Fibroblast of skin of right quadriceps (primary cell): ENCODE data around the gene VTI1B.
A peak's percentile ranks its signal among the peaks of the same experiment; 100 is the strongest.

Experiments
- DNase-seq: peaks from one replicate; pipeline ENCODE4 v3.0.0-alpha.2; 2013

VTI1B gene

DNA sequence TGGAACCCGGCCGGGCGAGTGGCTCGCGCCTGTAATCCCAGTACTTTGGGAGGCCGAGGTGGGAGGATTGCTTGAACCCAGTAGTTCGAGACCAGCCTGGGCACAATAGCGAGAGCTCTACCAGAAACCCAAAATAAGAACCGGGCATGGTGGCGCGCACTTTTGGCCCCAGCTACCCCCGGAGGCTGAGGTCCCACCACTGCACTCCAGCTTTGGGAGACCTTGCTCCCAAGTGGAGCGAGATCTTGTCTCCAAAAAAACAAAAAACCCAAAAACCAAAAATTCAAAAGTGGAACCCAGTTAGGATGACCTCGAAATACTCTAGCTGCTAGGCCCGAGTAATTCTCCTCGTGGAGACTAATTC lies 769 bp upstream of the VTI1B start:
- DNase-seq: no peak

DNA sequence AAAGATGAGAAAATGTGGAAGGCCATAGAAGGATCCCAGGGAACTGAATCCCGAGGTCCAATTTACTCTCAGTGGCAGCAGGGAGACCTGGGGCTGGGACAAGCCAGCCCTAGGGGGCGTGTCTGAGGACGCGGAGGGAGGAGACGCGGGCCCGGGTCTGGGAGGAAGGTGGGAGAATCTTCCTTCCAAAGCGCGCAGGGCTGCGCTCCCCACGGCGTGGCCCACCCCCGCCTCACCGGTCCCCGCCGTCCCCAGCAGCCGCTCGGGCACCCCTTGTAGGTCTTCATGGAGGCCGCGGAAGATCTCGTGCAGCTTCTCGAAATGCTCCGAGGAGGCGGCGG lies 323 bp downstream of the VTI1B start:
- DNase-seq: peak; percentile 56

DNA sequence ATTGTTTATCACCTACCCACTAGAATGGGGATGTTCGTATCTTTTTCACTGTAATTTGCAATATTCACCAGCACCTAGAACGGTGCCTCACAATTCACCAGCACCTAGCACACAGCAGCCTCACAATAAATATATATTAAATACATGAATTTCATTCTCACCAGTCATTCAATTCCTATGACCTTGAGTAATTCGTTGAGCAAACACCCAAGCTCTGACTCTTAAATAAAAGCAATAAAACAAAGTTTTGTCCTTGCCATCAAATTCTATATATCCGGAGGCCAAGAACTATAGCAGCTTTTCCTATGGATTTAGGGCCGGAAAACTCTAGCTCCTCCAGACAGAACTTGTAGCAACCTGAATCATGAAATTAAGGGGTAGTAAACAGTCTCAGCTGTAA lies 981 bp downstream of the VTI1B start:
- DNase-seq: peak; percentile 18

DNA sequence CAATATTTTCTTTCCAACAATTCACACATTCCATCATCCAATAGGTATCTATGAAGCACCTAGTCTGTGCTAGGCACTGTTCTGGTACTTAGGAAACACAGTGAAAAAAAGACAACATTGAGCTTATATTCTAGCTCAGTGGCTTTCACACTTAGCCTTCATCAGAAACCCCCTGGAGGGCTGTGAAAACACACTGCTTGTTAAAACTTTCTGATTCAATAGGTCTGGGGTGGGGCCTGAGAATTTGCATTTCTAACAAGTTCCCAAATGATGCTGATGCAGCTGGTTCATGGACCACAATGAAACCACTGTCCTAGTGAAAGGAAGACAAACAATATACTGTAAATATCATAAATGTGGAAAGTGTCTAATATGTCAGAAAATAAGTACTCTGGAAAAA lies 5.9 kb downstream of the VTI1B start:
- no peak for DNase-seq

DNA sequence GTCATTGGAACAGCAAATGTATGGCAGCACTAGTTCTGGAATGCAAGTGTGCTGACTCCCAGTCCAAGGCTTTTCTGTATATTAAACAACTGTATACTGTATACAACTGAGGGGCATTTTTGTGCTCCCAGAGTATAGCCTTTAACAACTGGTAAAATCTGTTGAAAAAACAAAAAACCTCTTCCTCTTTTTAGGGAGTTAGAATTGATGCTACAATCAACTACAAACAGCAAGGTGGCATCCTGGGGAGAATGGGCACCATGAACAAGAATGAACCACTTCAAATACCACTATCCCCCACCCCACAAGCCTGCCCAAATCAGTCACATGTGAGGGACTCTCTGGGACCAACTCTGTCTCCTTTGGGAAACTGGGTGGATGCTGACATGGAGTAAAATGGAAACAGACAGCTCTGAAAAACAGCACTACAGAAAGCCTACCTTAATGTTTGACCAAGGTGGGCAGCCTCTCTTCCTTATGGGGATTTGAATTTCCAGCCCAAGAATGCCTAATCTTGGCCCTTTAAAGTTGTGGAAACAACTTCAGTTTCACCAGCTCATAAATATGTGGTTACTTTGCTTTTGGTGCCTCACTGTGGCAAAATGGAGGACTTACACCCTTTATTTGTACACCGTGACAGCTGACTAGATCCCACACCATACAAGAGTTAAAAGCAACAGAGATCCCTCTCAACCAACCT lies 7.5 kb downstream of the VTI1B start:
- peak; percentile 66 for DNase-seq

DNA sequence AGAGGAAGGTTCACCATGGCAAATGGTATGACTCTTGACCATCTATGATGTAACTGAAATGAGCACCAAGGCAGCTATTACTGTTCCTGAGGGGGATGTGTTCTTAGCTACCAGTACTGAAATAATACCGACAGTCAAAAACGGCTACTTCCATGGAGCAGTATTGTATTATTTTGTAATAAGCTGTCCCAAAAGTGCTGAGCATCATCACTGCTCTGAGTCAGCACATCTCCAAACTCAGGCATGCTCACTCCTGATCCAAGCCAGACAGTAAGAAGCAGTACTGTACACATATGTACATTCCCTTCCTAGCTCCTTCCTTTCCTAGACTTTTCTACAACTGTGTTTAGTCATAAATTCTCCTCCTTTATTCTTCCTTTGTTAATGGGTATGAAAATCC lies 8.6 kb downstream of the VTI1B start:
- peak; percentile 63 for DNase-seq

DNA sequence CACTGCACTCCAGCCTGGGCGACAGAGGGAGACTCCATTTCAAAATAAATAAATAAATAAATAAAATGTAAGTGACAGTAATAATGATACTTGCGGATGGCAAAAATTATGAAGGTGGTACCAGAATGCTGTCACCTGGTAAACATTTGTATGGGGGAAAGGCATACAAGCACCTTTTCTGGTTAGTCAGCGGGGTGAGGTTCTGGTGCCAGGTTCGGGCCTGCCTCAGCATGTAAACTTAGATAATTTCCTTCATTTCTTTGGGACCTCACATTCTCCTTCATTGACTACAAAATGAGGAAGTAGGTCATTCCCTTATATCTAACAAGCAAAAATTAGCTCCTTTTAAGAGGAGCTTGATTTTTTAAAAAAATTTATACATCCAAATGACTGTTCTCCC lies 10.8 kb downstream of the VTI1B start:
- no peak for DNase-seq

DNA sequence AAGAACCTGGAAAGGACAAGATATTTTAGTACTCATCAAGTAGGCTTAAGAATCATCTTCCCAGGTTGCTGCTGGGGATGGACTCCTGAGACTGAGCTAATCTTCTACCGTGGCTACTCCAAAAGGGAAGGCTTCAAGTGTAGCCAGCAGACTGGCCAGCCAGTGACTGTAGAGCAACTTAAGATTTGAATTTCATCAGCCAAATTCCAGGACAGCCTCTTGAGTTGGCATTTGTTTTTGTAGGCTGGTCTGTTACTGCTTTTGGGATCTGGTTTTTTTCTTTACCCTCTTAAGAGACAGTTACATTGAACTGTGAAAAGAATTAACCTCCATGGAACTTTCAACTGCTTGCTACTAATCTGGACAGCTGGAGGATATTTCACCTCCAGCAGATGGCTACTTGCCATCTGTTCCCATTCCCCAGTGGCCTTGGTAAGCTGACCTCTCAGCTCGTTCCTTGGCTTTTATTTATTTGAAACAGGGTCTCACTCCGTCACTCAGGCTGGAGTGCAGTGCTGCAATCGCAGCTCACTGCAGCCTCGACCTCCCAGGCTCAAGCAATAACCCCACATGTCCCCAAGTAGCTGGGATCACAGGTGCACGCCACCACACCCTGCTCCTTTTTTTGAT lies 20.7 kb downstream of the VTI1B start:
- DNase-seq: peak; percentile 62

DNA sequence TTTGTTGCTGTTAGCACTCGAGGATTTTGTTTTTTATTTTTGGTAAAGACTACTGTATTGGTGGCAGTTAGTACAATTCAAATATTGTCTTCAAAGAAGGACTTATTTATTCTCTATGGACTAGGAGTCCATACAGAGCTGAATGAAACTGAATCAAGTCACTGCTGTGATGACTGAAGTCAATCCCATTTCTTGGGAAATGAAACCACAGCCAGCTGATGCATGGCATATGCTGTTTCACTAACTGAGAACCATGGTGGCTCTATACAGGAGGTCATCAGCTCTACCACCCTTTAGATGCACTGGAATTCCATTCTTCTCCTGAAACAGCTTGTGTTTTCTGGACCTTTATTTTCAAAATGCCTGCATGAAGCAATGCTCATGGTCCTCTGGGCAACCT lies 22.2 kb downstream of the VTI1B start:
- DNase-seq: no peak

DNA sequence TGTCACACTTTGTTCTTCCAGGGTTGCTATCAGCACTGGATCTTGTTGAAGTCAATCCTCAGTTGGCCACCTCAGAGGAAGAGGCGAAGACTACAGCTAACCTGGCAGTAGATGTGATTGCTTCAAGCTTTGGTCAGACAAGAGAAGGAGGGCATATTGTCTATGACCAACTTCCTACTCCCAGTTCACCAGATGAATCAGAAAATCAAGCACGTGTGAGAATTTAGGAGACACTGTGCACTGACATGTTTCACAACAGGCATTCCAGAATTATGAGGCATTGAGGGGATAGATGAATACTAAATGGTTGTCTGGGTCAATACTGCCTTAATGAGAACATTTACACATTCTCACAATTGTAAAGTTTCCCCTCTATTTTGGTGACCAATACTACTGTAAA lies 23.7 kb downstream of the VTI1B start:
- peak; percentile 74 for DNase-seq

DNA sequence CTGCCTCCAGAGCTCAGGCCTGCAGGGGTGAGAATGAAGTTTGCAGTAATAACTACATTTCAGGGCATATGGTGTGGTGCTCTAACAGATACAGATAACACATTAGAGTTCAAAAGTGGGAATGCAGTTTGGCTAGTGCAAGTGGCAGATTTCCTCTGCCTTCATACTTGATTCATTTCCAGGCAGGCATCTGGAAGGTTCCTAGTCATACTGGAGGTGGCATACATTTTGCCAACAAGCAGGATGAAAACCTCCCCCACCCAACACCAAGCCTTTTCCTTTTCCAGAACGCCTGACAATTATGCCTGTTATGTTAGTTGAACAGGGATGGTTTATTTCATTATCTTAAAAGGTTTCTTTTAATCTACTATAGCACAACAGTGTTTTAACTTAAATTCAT lies 24.3 kb downstream of the VTI1B start:
- DNase-seq: no peak

DNA sequence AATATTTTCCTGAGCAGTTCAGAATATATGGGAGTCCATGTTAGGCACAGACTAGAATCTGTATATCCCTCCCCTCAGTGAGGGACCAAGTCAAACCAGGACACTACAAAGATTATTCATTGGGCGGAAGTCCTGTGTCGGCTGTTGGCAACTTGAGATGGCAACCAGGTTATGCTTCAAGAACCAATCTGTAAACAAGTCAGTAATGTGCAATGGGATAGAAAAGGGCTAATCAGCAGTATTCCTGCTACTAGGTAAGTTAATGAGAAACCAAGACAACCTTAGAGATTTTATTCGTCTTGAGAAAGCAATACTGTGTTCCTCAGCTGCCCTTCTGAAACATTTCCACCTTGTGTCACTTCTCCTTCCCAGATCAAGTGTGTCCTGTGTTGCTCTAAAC lies 28.3 kb downstream of the VTI1B start:
- DNase-seq: no peak

DNA sequence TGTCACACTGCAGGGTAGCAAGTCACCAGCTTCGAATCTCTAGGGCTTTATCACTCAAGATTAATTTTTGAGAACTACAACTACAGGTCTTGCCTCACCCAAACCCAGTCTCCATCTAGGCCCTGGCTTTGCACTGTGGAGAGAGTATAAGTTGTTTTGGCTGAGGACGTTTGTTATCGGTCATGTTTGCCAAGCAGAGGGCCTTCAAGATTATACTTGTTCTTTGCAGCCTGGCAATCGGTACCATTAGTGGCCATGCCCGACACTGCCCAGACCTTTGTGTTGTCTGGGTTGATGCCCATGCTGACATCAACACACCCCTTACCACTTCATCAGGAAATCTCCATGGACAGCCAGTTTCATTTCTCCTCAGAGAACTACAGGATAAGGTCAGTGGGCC lies 29.0 kb downstream of the VTI1B start:
- no peak for DNase-seq

DNA sequence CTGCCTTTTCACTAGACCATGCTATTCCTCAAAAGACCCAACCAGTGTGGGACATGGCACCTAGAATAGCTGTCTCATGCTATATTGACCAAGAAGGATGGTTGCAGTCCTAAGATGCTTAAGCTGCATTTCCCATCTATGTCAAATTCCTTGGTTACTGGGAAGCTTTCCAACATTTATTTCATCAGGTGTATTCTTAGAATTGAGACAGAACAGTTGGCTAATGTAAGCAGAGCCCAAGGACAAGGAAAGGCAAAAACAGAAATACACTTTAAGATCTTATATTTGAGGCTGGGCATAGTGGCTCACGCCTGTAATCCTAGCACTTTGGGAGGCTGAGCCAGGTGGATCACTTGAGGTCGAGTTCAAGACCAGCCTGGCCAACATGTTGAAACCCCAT lies 30.0 kb downstream of the VTI1B start:
- DNase-seq: no peak

DNA sequence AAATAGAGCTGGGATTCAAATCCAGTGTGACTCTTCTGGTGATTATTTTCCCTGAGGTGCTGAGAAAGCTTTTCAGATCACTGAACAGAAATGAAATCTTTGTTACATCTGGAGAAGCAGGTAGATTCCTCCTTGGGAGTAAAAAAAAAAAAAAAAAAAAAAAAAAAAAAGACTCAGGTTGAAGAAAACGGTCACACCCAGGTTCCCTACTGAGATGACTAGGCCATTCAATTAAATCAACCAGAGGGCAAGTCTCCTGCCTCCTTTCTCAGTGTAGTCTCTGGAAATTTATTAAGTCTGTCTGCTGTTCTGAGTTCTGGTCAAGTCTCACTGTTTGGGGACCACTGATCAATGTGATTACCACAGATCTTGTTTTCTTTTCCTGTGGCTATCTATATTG lies 30.7 kb downstream of the VTI1B start:
- DNase-seq: no peak

DNA sequence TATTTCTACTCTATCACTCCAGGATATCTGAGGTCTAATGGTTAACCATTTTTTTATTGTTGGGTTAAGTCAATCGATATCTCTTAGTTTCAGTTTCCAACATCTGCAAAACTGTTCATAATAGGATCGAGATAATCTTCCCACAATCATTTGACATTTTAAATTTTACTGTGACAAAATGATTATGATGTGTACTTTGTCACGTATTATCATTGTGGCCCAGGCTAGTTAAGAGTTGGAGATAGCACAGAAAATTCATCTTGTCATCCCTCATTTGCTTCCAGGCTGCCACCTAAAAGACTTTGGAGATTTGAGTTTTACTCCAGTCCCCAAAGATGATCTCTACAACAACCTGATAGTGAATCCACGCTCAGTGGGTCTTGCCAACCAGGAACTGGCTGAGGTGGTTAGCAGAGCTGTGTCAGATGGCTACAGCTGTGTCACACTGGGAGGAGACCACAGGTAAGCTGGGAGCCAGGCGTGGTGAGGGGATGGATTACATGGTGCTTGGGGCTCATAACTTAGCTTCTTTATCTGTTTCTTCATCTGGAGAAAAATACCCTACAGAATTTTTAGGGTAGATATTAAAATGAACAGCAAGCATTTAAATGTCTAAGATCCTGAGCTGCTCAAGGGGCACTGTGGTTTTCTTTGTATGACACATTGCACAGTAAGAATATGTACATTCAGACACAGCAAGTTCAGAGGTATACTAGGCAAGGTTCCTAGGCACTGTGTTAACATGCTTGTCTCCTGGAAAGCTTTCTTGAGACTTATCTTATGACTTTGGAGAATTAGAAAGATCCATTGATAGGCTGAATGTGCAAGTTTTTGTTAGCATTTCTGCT lies 32.3 kb downstream of the VTI1B start:
- DNase-seq: no peak

DNA sequence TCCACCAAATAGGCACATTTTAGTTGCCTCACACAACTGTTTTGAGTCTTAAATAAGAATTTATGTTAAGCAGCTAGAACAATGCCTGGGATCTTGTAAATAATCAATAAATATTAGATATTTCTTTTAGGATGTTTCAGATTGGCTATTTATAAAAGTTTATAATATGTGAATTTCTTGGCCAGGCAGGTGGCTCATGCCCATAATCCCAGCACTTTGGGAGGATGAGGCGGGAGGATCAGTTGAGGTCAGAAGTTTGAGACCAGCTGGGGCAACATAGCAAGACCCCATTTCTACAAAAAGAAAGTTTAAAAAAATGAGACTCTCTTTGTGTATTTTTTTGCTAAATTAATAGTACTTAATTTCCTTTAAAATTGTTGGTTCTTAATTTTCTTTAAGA lies 33.0 kb downstream of the VTI1B start:
- no peak for DNase-seq

DNA sequence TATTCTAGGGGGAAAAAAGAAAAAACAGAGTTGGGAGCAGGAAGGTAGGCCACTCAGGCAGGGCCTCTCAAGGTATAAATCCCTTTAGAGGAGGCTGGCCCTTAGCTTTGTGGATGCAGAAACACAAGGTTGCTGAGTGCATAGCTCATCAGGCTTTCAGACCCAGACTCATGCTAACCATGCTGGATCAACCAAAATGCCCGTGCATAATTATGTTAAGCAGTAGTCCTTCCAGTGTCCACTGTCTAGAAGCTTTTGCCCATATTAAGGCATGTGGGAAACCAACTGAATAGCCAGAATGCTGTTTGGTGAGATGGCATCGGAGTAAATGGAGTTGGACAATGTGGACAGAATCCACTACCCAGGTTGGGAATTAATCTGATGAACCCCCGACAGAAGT lies 35.8 kb downstream of the VTI1B start:
- no peak for DNase-seq

DNA sequence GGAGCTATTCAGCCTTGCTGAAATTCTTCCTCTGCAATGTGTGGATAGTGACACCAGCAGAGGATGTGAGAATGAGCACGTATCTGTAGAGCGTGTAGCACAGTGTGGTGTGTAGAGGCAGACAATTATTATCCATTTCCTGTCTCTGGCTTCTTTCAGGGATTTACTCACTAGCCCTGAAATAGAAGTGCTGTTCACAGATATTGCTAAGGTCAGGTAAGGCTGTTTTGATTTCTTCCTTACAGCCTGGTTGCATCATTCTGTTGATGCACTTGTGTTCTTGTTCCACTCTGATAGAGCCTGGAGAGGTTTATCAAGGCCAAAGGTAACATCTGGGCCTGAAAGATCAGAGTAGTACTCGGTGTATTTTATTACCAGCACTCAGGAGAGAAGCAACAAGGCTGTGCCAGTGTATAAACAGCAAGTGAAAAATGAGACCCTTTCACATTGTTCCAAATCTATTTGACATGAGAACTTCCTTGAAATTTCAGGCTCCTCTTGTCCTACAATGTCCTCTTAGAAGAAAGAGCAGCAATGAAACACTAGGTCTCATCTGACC lies 38.0 kb downstream of the VTI1B start:
- peak; percentile 75 for DNase-seq

DNA sequence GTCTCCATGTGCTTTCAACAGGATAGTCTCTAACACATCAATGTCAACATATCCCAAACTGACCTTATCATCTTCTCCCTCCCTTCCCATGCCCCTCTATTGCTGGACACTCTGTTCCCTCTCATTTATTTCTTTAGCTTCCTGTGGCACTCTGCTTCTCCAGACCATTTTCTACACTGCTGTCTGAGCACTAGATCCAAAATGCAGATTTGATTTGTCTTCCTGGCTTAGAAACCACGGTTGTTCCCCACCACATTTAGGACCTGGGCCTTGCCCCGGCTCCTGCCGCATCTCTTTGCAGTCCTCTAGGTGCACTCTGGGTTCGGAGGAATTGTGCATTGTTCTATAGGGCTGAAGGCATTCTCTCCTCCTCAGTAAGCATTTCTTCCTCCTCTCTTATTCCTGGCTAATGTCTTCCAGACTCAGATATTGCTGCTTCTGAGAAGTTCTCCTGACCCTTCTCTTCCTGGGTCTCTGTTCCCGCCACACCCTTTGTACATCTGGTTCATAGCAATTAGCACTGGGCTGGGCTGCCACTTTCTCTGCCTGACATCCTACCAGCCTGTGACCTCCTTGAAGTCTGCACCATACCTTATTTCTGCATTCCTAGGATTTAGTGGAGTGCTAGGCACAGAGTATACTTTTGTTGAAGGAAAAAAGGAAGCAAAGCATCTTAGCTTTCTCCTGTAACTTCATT lies 40.8 kb downstream of the VTI1B start:
- DNase-seq: no peak

DNA sequence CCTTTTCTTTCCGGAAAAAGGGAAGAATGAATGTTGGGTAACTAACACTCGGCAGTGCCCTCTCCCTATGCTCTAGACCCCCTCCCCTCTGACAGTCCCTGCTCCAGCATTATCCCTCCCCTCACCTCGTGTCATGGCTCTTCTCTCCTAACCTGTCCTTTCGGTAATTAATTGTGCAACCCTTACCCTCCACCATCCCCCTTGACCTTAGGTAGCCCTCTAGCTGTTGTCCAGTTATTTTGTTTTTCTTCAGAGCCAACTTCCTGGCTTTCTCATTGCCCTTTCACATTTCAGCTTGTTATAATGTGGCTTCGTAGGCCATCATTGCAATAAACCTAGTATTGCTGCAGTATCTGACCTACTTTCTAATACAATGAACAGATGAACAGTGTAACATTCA lies 43.5 kb downstream of the VTI1B start:
- DNase-seq: no peak

DNA sequence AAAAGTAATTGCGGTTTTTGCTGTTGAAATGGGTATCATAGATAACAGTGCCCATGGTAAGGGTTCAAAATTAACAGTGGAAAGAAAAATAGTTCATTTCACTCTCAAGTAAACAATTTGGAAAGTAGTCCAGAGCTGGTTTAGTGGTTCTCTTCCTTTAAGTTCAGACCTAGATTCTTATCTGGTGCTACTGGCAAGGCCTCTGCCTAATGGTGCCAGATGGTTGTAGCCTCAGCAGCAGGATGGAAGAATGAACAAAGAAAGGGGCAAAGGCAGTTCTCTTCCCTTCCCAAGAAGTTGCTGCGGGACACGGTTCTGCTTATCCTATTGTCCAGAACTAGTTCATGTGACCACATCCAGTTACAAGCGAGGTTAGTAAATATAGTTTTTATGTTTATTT lies 44.2 kb downstream of the VTI1B start:
- no peak for DNase-seq

DNA sequence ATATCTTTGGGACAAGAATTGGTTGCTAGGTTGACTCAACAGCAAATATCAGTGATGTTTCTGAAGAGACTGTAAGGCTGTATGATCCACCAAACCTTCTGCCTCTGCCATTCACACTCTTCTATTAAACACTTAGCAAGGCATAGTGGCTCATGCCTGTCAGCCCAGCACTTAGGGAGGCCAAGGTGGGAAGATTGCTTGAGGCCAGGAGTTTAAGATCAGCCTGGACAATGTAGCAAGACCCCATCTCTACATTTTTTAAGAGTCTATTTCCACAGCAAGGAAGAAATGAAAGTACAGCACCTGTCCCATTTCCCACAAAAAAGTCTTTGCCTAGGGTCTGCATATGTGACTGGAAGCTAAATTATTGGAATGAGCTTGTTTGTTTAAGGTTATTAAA lies 46.9 kb downstream of the VTI1B start:
- no peak for DNase-seq
